K562 (cell line): ENCODE measurements around the gene RPL22L1.

Experiments
- ARID3A ChIP-seq: IDR thresholded peaks from 2 replicates; pipeline ENCODE4 v1.6.1; 2012; ENCODE audit warnings: low read depth, low read length, improper control_type of control experiment, borderline replicate concordance
- HMGXB4 ChIP-seq: sonication (generic); formaldehyde crosslinking; IDR thresholded peaks from 2 replicates; pipeline ENCODE4 v1.8.1; 2023; ENCODE audit warnings: mild to moderate bottlenecking, missing genetic modification reagents
- HNRNPL ChIP-seq: fragments of 200-400 bp; formaldehyde crosslinking; IDR thresholded peaks from 2 replicates; pipeline ENCODE4 v1.6.1; 2017; ENCODE audit warnings: low read depth, mild to moderate bottlenecking, low read length
- JUN ChIP-seq, 2 experiments: sonication (generic) in 1 of 2; formaldehyde crosslinking in 1 of 2; IDR thresholded peaks; 2 replicates each; pipeline versions ENCODE4 v1.6.1 to v1.8.0; 2012 to 2022; ENCODE audit warnings: borderline replicate concordance in 2 of 2, mild to moderate bottlenecking in 2 of 2, improper control_type of control experiment in 1 of 2, low read depth in 1 of 2, low read length in 1 of 2, missing genetic modification reagents in 1 of 2
- KLF16 ChIP-seq: IDR thresholded peaks from 2 replicates; pipeline ENCODE4 v1.6.1; 2016; ENCODE audit warnings: antibody characterized with exemption
- LARP7 ChIP-seq: fragments of 450-650 bp; IDR thresholded peaks from 2 replicates; pipeline ENCODE4 v1.6.1; 2016
- MIER1 ChIP-seq: fragments of 450-650 bp; IDR thresholded peaks from 2 replicates; pipeline ENCODE4 v1.6.1; 2016; ENCODE audit warnings: antibody characterized with exemption, mild to moderate bottlenecking, low read depth
- POLR2A ChIP-seq: fragments of 450-650 bp; conservative IDR thresholded peaks from 2 replicates; pipeline ENCODE4 v1.6.1; 2016
- PTBP1 ChIP-seq: fragments of 200-400 bp; formaldehyde crosslinking; IDR thresholded peaks from 2 replicates; pipeline ENCODE4 v1.6.1; 2017; ENCODE audit warnings: low read depth, low read length
- SMAD3 ChIP-seq: fragments of 450-650 bp; formaldehyde crosslinking; conservative IDR thresholded peaks from 2 replicates; pipeline ENCODE4 v1.4.0; 2020; ENCODE audit warnings: mild to moderate bottlenecking
- TCF7L2 ChIP-seq: fragments of 150-350 bp; IDR thresholded peaks from 2 replicates; pipeline ENCODE4 v1.6.1; 2016; ENCODE audit warnings: low read depth, mild to moderate bottlenecking, low read length, moderate library complexity
- TEAD4 ChIP-seq, 2 experiments: sonication (generic) in 1 of 2; formaldehyde crosslinking in 1 of 2; IDR thresholded peaks; 2 replicates each; pipeline versions ENCODE4 v1.6.1 to v1.8.0; 2012 to 2022; ENCODE audit warnings: borderline replicate concordance in 1 of 2, inconsistent platforms in 1 of 2, low read length in 1 of 2, mild to moderate bottlenecking in 1 of 2, missing genetic modification reagents in 1 of 2
- YY1 ChIP-seq, 3 experiments: IDR thresholded peaks; 2 replicates each; pipeline ENCODE4 v1.6.1; 2011; ENCODE audit warnings: low read length in 2 of 3, mild to moderate bottlenecking in 2 of 3, moderate library complexity in 2 of 3, borderline replicate concordance in 1 of 3, control low read depth in 1 of 3, low read depth in 1 of 3; ENCODE audit not compliant: insufficient read depth in 3 of 3, insufficient replicate concordance in 2 of 3, control insufficient read depth in 1 of 3, insufficient read length in 1 of 3; ENCODE audit errors: extremely low read depth in 1 of 3
- ZNF639 ChIP-seq, 2 experiments: fragments of 200-800 bp in 1 of 2; sonication (Bioruptor generic) in 1 of 2; sonication (generic) in 1 of 2; formaldehyde crosslinking in 1 of 2; IDR thresholded peaks in 1 of 2; conservative IDR thresholded peaks in 1 of 2; 2 replicates each; pipeline versions ENCODE4 v1.5.0 to v1.6.1; 2016 to 2020; ENCODE audit warnings: missing compliant biosample characterization in 1 of 2, missing genetic modification characterization in 1 of 2, missing genetic modification reagents in 1 of 2

- no peak for TF ChIP-seq HMGXB4
- TF ChIP-seq LARP7: no peak
- no peak for TF ChIP-seq MIER1
- no peak for TF ChIP-seq ZNF639 (CRISPR knock-in tag; conservative IDR thresholded peaks at IDR 0.05 in 1 of 2, IDR thresholded peaks at IDR 0.05 in 1 of 2)
- no peak for TF ChIP-seq PTBP1
- no peak for TF ChIP-seq JUN (IDR thresholded peaks at IDR 0.05; ENCODE audit: borderline replicate concordance, low read depth, low read length)
- no peak for TF ChIP-seq JUN (CRISPR knock-in tag; IDR thresholded peaks at IDR 0.05; ENCODE audit: borderline replicate concordance)
- no peak for TF ChIP-seq TEAD4 (IDR thresholded peaks at IDR 0.05; ENCODE audit: low read length)
- TF ChIP-seq TEAD4 (CRISPR knock-in tag; IDR thresholded peaks at IDR 0.05; ENCODE audit: borderline replicate concordance): no peak
- TF ChIP-seq ARID3A: no peak
- no peak for TF ChIP-seq POLR2A
- no peak for TF ChIP-seq KLF16
- no peak for TF ChIP-seq TCF7L2
- no peak for TF ChIP-seq HNRNPL
- TF ChIP-seq YY1 (IDR thresholded peaks at IDR 0.05; ENCODE audit: borderline replicate concordance in 1 of 3, control insufficient read depth in 1 of 3, extremely low read depth in 1 of 3, insufficient read depth in 3 of 3, insufficient read length in 1 of 3, insufficient replicate concordance in 2 of 3, low read depth in 1 of 3, low read length in 2 of 3): no peak
- TF ChIP-seq SMAD3 (CRISPR knock-in tag): no peak
Measured at GRCh38 chr3:170815936-170816335, 54.1 kb downstream of the RPL22L1 start.
